ENCODE data around the gene CCDC63.
A peak's percentile ranks its signal among the peaks of the same experiment; 100 is the strongest.

Gene CCDC63

GRCh38 chr12:110846615-110847566 is at the start of gene CCDC63:
TSS of gene CCDC63 (plus strand) at chr12:110846987. CDS start at chr12:110852955, 5,968 bp downstream.
- no peaks in the 10 kb centered on the region for H3K36me3 ChIP-seq (ENCODE audit: control insufficient read depth, insufficient read depth, low read length, severe bottlenecking)
- H3K27me3 ChIP-seq (replicated peaks; ENCODE audit: control insufficient read depth, insufficient read depth, low read length), result peaks cover 60% of the 10 kb centered on the region
- H3K9ac ChIP-seq (ENCODE audit: low read length), result no peak within 1 kb of the TSS
- H3K4me3 ChIP-seq (ENCODE audit: low read length), result peak within 1 kb of the TSS; percentile 46
- H3K4me1 ChIP-seq (ENCODE audit: control insufficient read depth, insufficient read depth, low read length), result peaks cover 12% of the 10 kb centered on the region
- DNase-seq (ENCODE audit: low read depth), result peak; percentile 49
- peaks cover 5% of the 10 kb centered on the region for H3K9me3 ChIP-seq (ENCODE audit: control insufficient read depth, low read length)

GRCh38 chr12:110798461-110798860 is 48.3 kb upstream of the CCDC63 start:
- H3K9me3 ChIP-seq (ENCODE audit: control insufficient read depth, low read length), result peaks cover 20% of the 10 kb centered on the region
- H3K4me1 ChIP-seq (ENCODE audit: control insufficient read depth, insufficient read depth, low read length), result peaks cover 22% of the 10 kb centered on the region
- DNase-seq (ENCODE audit: low read depth), result no peak
- H3K4me3 ChIP-seq (ENCODE audit: low read length), result no peak overlapping the region
- H3K36me3 ChIP-seq (ENCODE audit: control insufficient read depth, insufficient read depth, low read length, severe bottlenecking), result no peaks in the 10 kb centered on the region
- no peak overlapping the region for H3K9ac ChIP-seq (ENCODE audit: low read length)
- H3K27me3 ChIP-seq (replicated peaks; ENCODE audit: control insufficient read depth, insufficient read depth, low read length), result no peaks in the 10 kb centered on the region

DNA sequence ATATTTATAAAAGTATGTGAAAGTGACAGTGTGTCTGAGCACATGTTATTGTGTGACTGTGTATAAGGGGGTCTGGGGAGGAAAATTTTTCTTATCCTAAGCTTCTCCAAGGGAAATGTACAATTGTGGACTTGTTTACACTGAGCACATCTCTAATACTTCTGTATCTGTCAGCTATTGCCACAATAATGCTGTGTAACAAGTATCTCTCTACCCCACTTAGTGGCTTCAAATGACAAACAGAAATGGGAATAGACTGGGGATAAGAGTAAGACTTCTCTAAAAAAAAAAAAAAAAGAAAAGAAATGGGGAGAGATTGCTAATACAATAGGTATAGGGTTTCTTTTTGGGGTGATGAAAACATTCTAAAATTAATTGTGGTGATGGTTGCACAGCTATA is 44.3 kb upstream of the CCDC63 start:
- Histone ChIP-seq H3K36me3 (ENCODE audit: control insufficient read depth, insufficient read depth, low read length, severe bottlenecking) (no peaks in the 10 kb centered on the region), H3K9ac (ENCODE audit: low read length) (no peak overlapping the region), H3K4me1 (ENCODE audit: control insufficient read depth, insufficient read depth, low read length) (peaks cover 11% of the 10 kb centered on the region), H3K9me3 (ENCODE audit: control insufficient read depth, low read length) (peaks cover 33% of the 10 kb centered on the region), H3K4me3 (ENCODE audit: low read length) (no peak overlapping the region), H3K27me3 (replicated peaks; ENCODE audit: control insufficient read depth, insufficient read depth, low read length) (no peaks in the 10 kb centered on the region)
- DNase-seq (ENCODE audit: low read depth), result no peak

- Histone ChIP-seq H3K36me3 (ENCODE audit: control insufficient read depth, insufficient read depth, low read length, severe bottlenecking) (no peaks in the 10 kb centered on the region), H3K4me1 (ENCODE audit: control insufficient read depth, insufficient read depth, low read length) (peaks cover 6% of the 10 kb centered on the region), H3K27me3 (replicated peaks; ENCODE audit: control insufficient read depth, insufficient read depth, low read length) (no peaks in the 10 kb centered on the region), H3K4me3 (ENCODE audit: low read length) (no peak overlapping the region), H3K9me3 (ENCODE audit: control insufficient read depth, low read length) (peaks cover 29% of the 10 kb centered on the region), H3K9ac (ENCODE audit: low read length) (no peak overlapping the region)
- DNase-seq (ENCODE audit: low read depth), result no peak
These were observed 42.4 kb upstream of the CCDC63 start for GRCh38 chr12:110804406-110804805.

DNA sequence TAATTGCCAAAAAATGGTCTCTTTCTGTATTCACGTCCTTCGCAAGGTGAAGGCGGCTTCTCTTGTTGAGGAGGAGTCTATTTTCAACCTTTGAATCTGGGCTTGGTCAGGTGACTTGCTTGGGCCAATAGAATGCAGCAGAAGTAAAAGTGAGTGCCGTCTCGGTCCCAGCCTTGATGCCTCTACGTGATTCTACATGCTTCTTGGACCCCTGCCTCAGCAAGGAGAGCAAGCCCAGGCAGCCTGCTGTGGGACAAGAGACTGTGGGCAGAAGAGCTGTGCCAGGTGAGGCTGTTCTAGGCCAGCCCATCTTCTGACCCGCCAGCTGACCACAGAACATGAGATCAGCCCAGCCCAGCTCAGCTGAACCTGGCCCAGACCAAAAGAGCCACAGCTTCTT is 39.1 kb upstream of the CCDC63 start:
- Histone ChIP-seq H3K36me3 (ENCODE audit: control insufficient read depth, insufficient read depth, low read length, severe bottlenecking) (no peaks in the 10 kb centered on the region), H3K9me3 (ENCODE audit: control insufficient read depth, low read length) (peaks cover 13% of the 10 kb centered on the region), H3K4me1 (ENCODE audit: control insufficient read depth, insufficient read depth, low read length) (no peaks in the 10 kb centered on the region), H3K4me3 (ENCODE audit: low read length) (no peak overlapping the region), H3K9ac (ENCODE audit: low read length) (no peak overlapping the region), H3K27me3 (replicated peaks; ENCODE audit: control insufficient read depth, insufficient read depth, low read length) (peaks cover 6% of the 10 kb centered on the region)
- no peak for DNase-seq (ENCODE audit: low read depth)

DNA sequence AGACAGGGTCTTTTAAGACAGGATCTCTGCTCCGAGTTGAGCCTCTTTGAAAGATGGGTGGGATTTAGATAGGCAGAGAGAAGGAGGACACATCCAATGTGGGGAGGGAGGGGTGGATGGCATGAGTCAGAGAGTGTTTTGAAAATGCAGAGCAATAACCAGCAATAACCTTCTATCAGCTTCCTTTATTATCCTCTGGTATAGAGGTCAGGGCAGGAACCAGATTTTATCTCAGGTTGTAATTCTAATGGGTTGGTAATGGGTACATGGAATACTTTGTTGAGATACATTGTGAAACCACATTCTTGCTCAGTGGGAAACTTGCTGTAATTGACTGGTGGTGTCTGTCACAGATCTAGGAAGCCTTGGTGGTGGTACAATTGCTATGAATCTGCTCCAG is 37.6 kb upstream of the CCDC63 start:
- Histone ChIP-seq H3K9me3 (ENCODE audit: control insufficient read depth, low read length) (peaks cover 6% of the 10 kb centered on the region), H3K36me3 (ENCODE audit: control insufficient read depth, insufficient read depth, low read length, severe bottlenecking) (no peaks in the 10 kb centered on the region), H3K27me3 (replicated peaks; ENCODE audit: control insufficient read depth, insufficient read depth, low read length) (peaks cover 21% of the 10 kb centered on the region), H3K9ac (ENCODE audit: low read length) (no peak overlapping the region), H3K4me1 (ENCODE audit: control insufficient read depth, insufficient read depth, low read length) (no peaks in the 10 kb centered on the region), H3K4me3 (ENCODE audit: low read length) (no peak overlapping the region)
- no peak for DNase-seq (ENCODE audit: low read depth)

DNA sequence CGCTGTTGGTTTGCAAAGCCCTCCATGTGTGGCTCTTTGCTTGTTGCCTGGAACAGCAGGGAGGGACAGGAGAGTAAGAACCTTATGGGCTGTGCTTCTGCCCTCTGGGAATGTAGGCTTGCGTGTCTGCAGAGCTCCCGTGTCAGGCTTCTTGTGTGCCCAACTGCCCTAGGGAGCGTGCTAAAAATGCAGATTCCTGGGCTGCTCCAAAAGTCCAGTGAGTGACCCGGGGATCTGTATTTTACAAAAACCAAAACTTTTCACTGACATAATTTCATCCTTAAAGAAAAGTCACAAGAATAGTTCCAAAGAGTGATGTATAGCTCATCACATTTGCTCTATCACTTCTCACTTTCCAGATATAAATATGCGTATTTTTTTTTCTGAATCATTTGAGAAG is 34.8 kb upstream of the CCDC63 start:
- Histone ChIP-seq H3K9ac (ENCODE audit: low read length) (no peak overlapping the region), H3K4me1 (ENCODE audit: control insufficient read depth, insufficient read depth, low read length) (no peaks in the 10 kb centered on the region), H3K9me3 (ENCODE audit: control insufficient read depth, low read length) (no peaks in the 10 kb centered on the region), H3K36me3 (ENCODE audit: control insufficient read depth, insufficient read depth, low read length, severe bottlenecking) (no peaks in the 10 kb centered on the region), H3K27me3 (replicated peaks; ENCODE audit: control insufficient read depth, insufficient read depth, low read length) (peaks cover 30% of the 10 kb centered on the region), H3K4me3 (ENCODE audit: low read length) (no peak overlapping the region)
- DNase-seq (ENCODE audit: low read depth), result no peak

- no peak for DNase-seq (ENCODE audit: low read depth)
- Histone ChIP-seq H3K4me1 (ENCODE audit: control insufficient read depth, insufficient read depth, low read length) (no peaks in the 10 kb centered on the region), H3K36me3 (ENCODE audit: control insufficient read depth, insufficient read depth, low read length, severe bottlenecking) (no peaks in the 10 kb centered on the region), H3K9me3 (ENCODE audit: control insufficient read depth, low read length) (no peaks in the 10 kb centered on the region), H3K9ac (ENCODE audit: low read length) (no peak overlapping the region), H3K27me3 (replicated peaks; ENCODE audit: control insufficient read depth, insufficient read depth, low read length) (peaks cover 30% of the 10 kb centered on the region), H3K4me3 (ENCODE audit: low read length) (no peak overlapping the region)
These were observed 33.5 kb upstream of the CCDC63 start for GRCh38 chr12:110813285-110813684.

DNA sequence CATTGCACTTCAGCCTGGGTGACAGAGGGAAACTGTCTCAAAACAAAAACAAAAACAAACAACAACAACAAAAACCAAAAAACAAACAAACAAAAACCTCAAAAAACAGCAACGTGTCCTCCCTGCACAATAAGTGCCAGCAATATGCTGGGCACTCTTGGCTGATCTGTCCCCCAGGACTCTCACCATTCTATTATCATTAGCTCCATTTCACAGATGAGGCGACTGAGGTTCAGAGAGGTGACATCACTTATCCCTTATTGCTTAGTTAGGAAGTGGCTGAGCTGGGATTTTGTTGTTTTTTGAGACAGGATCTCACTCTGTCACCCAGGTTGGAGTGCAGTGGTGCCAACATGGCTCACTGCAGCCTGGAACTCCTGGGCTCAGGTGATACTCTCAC is 33.0 kb upstream of the CCDC63 start:
- H3K4me1 ChIP-seq (ENCODE audit: control insufficient read depth, insufficient read depth, low read length), result no peaks in the 10 kb centered on the region
- H3K4me3 ChIP-seq (ENCODE audit: low read length), result no peak overlapping the region
- H3K9ac ChIP-seq (ENCODE audit: low read length), result no peak overlapping the region
- H3K27me3 ChIP-seq (replicated peaks; ENCODE audit: control insufficient read depth, insufficient read depth, low read length), result peaks cover 30% of the 10 kb centered on the region
- no peak for DNase-seq (ENCODE audit: low read depth)
- H3K36me3 ChIP-seq (ENCODE audit: control insufficient read depth, insufficient read depth, low read length, severe bottlenecking), result no peaks in the 10 kb centered on the region
- no peaks in the 10 kb centered on the region for H3K9me3 ChIP-seq (ENCODE audit: control insufficient read depth, low read length)

DNA sequence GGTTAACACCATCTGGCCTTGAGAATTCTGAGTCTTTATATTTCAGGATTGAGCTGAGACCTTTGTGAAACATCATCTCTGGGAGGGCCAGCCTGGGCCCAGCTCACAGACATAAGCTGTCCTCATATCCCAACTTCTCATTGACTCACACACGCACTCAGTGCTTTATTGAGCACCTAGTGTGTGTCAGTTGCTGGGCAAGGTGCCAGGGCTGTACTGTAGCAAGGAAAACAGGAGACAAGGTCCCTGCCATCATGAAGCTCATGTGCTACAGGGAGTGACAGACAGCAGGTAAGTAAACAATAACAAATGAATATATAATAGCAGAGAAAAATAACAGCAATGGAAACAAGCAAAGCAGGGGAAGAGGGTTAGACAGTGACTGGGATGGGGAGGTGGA is 30.5 kb upstream of the CCDC63 start:
- Histone ChIP-seq H3K4me1 (ENCODE audit: control insufficient read depth, insufficient read depth, low read length) (no peaks in the 10 kb centered on the region), H3K27me3 (replicated peaks; ENCODE audit: control insufficient read depth, insufficient read depth, low read length) (peaks cover 35% of the 10 kb centered on the region), H3K4me3 (ENCODE audit: low read length) (no peak overlapping the region), H3K9me3 (ENCODE audit: control insufficient read depth, low read length) (no peaks in the 10 kb centered on the region), H3K9ac (ENCODE audit: low read length) (no peak overlapping the region), H3K36me3 (ENCODE audit: control insufficient read depth, insufficient read depth, low read length, severe bottlenecking) (no peaks in the 10 kb centered on the region)
- no peak for DNase-seq (ENCODE audit: low read depth)

GRCh38 chr12:110816779-110817178 is 30.0 kb upstream of the CCDC63 start:
- H3K9ac ChIP-seq (ENCODE audit: low read length), result no peak overlapping the region
- H3K4me1 ChIP-seq (ENCODE audit: control insufficient read depth, insufficient read depth, low read length), result no peaks in the 10 kb centered on the region
- no peaks in the 10 kb centered on the region for H3K36me3 ChIP-seq (ENCODE audit: control insufficient read depth, insufficient read depth, low read length, severe bottlenecking)
- peaks cover 35% of the 10 kb centered on the region for H3K27me3 ChIP-seq (replicated peaks; ENCODE audit: control insufficient read depth, insufficient read depth, low read length)
- no peak overlapping the region for H3K4me3 ChIP-seq (ENCODE audit: low read length)
- no peaks in the 10 kb centered on the region for H3K9me3 ChIP-seq (ENCODE audit: control insufficient read depth, low read length)
- DNase-seq (ENCODE audit: low read depth), result no peak
